ENCODE data around the gene COL1A2. TPM values are rescaled to one million over a fixed set of nuclear protein-coding genes. Genes with fewer than 3 reads are reported as not detected.

The COL1A2 gene
- polyA plus RNA-seq, 3 donors: 531 to 822 (median 595) TPM

DNA sequence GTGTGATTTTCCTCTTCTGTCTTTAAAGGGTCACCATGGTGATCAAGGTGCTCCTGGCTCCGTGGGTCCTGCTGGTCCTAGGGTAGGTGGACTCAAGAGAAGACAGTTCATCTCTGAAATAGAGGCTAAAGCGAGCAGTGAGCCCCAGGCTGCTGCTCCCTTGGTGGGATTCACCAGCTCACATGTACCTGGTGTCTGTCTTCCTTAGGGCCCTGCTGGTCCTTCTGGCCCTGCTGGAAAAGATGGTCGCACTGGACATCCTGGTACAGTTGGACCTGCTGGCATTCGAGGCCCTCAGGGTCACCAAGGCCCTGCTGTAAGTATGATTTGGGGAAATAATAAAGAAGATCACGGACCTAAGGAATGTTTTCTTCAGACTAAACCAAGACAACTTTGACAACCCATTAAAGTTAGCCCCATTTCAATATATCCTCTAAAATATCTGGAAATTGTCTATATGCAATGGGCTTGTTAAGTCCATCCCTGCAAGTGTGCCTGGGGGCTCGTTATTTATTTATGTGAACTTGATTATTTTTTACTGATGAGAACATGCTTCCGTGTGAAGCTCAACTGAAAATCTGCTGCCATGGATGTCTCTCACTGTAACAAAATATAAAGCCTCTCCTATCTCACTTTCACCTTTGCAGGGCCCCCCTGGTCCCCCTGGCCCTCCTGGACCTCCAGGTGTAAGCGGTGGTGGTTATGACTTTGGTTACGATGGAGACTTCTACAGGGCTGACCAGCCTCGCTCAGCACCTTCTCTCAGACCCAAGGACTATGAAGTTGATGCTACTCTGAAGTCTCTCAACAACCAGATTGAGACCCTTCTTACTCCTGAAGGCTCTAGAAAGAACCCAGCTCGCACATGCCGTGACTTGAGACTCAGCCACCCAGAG lies 32.5 kb downstream of the COL1A2 start:
- DNase-seq: no peak

DNA sequence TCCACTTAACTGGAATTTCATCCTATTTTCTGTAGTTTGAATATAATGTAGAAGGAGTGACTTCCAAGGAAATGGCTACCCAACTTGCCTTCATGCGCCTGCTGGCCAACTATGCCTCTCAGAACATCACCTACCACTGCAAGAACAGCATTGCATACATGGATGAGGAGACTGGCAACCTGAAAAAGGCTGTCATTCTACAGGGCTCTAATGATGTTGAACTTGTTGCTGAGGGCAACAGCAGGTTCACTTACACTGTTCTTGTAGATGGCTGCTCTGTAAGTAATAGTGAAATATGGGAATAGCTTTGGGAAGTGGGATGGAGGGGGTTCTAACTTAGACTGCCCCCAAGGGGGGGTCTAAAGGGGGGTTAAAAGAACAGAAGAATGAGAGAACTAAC lies 34.5 kb downstream of the COL1A2 start:
- DNase-seq: no peak

GRCh38 chr7:94431176-94431575 lies 36.5 kb downstream of the COL1A2 start:
- DNase-seq: no peak

- DNase-seq: no peak
These were observed 37.1 kb downstream of the COL1A2 start for GRCh38 chr7:94431619-94432280.

DNA sequence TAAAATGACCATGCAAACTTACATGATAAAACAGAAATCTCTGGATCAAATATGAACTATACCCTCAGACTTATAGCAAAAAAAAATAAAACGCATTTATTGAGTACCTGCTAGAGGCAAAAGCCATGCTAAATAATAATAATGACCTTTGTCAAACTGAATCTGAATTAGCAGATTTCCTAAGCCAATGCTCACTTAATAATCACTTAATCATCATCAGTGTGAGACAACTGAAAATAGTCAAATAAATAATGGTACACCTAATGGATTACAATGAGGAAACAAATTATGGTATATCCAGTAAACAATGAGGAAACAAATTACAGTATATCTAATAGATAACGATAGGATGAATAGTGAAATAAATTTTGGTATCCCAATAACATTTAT lies 37.6 kb downstream of the COL1A2 start:
- DNase-seq: no peak

- no peak for DNase-seq
These were observed 38.1 kb downstream of the COL1A2 start for GRCh38 chr7:94432817-94433216.

- no peak for DNase-seq
These were observed 38.5 kb downstream of the COL1A2 start for GRCh38 chr7:94433224-94433623.

DNA sequence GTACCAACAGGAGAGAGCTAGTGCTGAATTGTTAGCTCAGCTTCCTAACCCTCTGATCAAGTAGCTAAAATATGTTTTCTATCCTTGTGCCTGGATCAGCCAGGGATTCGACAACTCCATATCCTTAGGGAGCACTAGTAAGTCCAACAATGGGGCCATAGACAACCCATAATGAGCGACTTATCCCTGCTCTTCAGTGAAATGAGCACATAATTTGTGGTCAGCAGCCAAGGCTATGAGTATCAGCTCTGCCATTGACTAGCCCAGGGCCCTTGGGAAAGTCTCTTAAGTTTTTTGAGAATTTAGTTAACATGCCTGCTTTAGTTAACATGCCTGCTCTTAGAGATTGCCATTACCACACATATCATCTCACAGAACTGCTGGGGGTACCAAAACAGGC lies 39.3 kb downstream of the COL1A2 start:
- no peak for DNase-seq

DNA sequence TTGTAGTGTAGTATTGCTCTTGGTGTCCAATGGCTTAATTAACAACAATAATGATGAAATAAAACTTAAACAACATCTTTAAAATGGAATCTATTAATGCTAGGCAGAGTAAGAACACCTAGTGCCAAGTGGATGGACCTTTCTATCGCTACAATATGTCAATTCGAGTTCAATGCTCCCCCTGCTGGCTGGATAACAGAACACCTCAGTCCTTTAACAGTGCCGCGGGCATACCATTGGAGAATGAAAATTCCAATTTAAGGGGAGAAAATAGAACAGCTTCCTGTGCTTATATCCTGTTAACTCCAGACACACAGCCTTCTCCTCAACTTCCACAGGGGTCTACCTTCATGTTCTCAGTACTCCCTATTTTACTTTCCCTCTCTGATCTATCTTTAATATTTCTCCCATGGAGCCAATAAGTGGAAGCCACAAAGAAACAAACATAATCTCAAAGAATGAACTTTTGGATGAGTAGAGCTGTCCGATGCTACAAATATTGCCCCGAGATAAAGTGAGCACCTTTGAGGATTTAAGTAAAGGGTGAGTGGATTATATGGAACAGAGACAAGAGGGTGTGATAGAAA lies 41.4 kb downstream of the COL1A2 start:
- DNase-seq: peak; percentile 71

DNA sequence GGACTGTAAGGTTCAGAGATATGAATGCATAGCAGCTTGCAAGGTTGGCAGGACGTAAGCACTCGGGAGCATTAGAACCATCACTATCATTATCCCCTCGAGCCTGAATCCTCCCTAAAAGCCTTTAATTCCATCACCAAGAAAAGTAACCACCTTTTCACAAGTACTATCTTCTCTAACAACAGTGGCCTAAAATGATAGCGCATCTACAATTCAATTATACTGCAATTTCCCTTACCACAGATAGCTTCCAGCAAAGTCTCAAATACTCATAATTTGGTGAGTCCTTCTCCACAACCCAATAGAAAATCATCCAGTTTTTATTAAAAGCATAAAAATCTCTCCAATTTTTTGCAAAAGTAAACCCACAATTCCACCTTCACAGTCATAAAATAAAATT lies 42.0 kb downstream of the COL1A2 start:
- no peak for DNase-seq

- DNase-seq: no peak
These were observed 45.2 kb downstream of the COL1A2 start for GRCh38 chr7:94439893-94440381.

DNA sequence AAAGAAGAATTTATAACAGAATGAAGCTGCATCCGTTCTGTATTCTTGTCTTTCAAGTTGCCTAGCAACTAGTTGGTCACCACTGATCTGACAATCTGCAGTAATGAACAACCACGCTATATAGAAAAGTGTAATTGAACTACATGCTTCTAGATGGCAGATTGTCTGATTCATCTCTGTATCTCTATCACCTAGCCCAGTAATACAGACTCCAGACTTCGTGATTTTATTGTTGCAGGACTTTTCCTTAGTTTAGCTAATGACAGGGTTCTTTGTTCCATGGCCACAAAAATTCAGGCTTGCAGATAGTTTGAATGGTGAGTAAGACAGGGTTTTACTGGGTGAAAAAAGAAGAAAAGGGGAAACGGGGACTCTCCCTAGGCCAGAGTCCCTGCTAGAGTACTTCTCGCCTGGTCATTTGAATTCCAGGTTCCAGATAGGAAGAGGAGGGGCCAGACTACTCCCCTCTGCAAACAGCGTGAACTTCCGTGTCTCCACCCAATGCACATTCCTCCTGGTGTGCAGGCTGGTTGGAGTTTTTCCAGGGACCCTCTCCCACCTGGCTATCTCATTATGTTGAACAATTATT lies 45.9 kb downstream of the COL1A2 start:
- DNase-seq: no peak

GRCh38 chr7:94441138-94441537 lies 46.4 kb downstream of the COL1A2 start:
- no peak for DNase-seq

DNA sequence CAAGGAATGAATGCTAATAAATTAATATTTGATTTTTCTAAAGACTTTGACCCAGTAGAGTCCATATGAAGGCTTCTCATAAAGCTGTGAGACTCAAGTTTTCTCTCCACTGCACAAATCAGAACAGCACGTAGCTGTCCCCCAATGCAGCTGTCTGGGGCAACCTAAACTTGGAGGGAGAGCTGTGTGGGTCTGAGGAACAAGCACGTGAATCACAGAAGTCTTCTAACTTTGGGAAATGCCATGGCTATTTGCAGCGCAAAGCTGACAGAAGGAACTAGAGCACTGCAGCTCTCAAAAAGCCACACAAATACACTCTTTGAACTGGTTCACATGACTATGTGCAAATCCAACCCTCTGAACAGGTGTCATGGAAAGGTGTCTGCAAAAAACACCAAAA lies 47.9 kb downstream of the COL1A2 start:
- no peak for DNase-seq

DNA sequence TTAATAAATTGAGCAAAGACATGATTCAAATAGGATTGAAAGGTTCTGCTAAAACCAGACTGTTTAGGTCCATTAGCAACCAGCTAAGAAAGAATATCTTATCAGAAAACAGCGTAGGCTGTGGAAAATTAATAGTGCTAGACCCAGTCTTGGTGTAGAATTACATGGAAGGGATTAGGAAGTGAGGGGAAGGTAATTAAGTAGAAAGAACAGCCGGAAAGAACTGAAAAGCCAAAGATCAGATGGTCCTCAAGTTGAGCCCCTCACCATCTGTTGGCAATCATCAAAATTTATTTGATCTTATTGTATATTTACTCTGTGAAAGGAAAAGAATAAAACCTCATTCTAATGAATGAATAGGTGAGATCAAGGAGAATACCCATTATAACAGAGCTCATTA lies 50.1 kb downstream of the COL1A2 start:
- no peak for DNase-seq

DNA sequence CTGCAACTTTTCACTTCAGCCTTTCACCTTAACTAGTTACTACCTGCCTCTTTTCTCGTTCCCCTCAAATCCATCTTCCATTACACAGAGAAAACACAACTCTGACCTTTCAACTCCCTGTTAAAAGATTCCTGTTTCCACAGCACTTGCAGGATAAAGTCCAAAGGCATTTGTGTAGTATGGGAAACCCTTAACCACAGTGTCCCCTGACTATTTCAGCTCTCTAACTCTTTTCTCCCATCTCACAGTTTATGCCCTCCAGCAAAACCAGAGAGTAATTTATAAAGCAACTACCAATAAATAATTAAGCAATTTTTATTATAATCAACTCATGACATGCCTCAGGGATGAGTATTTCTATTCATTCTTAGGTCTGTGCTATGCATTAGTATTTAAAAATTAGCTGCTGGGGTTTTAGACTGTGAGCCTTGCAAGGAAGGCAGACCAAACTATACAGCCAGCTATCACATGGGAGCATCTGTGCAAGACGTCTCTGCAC lies 51.0 kb downstream of the COL1A2 start:
- no peak for DNase-seq

DNA sequence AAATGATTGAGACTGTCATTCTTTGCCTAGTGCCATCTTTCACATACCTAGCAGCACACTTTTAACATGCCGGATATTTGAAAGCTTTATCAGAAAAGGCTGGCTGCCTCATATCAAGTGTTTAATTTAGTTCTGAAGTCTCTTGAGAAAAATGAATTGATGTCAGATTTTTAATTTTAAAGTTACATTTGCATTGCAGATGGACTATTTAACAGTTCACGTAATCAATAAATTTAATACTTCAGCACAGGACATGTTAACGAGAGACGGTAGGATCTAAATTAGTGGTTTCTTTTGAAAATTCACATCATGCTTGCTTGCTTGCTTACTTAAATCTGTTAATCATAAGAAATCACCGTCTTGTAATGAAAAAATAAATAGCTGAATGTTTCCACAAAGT lies 51.6 kb downstream of the COL1A2 start:
- no peak for DNase-seq

GRCh38 chr7:94449151-94449725 lies 54.5 kb downstream of the COL1A2 start:
- peak; percentile 48 for DNase-seq

DNA sequence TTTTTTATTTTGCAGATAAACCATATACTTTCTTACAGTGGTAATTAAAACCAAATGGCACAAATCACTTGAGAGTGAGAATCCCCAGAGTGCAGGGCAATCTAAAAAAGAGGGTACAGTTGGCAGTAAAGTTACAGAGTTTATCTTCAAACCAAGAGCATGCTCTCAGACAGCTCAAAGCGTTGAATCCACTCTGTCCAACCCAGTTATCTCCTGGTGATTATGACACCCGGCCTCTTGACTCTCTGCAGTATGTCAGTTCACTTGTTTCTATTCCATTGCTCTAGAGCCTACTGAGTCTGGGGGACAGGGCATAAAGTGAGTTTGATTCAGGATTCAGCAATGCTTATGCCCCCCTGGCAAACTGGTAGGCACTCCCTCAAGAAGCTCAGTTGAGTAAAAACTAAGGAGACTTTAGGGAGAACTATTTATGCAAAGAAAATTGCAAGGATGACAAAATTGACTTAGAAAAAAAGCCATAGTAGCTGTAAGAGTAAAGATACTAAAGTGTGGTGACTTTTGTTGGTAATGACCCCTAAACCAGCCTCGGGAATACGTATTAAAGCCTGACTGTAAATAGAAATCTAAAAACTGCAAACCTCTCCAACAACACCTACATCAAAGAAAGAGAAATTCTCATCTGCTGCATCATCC lies 55.5 kb downstream of the COL1A2 start:
- no peak for DNase-seq

GRCh38 chr7:94451187-94451586 lies 56.5 kb downstream of the COL1A2 start:
- DNase-seq: peak; percentile 33

GRCh38 chr7:94452239-94452638 lies 57.5 kb downstream of the COL1A2 start:
- DNase-seq: peak; percentile 72
